Effector memory CD8-positive, alpha-beta T cell (primary cell): Measurements from ENCODE around the gene CCDC170.
"Not testable (repeated sequence)": the region's sequence is repeated elsewhere in the genome, so short reads cannot be mapped to it uniquely, and the experiment has no call there.

Experiments used
- ATAC-seq: fragments of 150-1000 bp; cut with Tn5 transposase; replicated peaks from 2 replicates; pipeline ENCODE4 v1.10.0; 2021; ENCODE audit warnings: mild to moderate bottlenecking, moderate library complexity
- DNase-seq, 3 experiments: peaks; one replicate each; pipeline ENCODE4 v3.0.0; 2021
- H3K27ac Mint-ChIP-seq, 2 donors: one replicate each; pipeline ENCODE4 v1.8.0; 2022; ENCODE audit warnings: mild to moderate bottlenecking in 2 of 2, mixed read lengths in 2 of 2, moderate library complexity in 2 of 2
- H3K27me3 Mint-ChIP-seq, 2 donors: one replicate each; pipeline ENCODE4 v1.8.0; 2022; ENCODE audit warnings: mixed read lengths in 2 of 2
- H3K36me3 Mint-ChIP-seq: one replicate; pipeline ENCODE4 v1.8.0; 2022; ENCODE audit warnings: mild to moderate bottlenecking, moderate library complexity, mixed read lengths; ENCODE audit not compliant: insufficient read depth
- H3K4me1 Mint-ChIP-seq, 2 donors: one replicate each; pipeline ENCODE4 v1.8.0; 2022; ENCODE audit warnings: low read depth in 2 of 2, mixed read lengths in 2 of 2
- H3K4me3 Mint-ChIP-seq, 2 donors: one replicate each; pipeline ENCODE4 v1.8.0; 2022; ENCODE audit warnings: mild to moderate bottlenecking in 2 of 2, mixed read lengths in 2 of 2, moderate library complexity in 2 of 2
- H3K9me3 Mint-ChIP-seq, 2 donors: one replicate each; pipeline ENCODE4 v1.8.0; 2022; ENCODE audit warnings: mixed read lengths in 2 of 2

CCDC170 gene

GRCh38 chr6:151498327-151498726 is 4.5 kb downstream of the CCDC170 start:
- no peak overlapping the region for H3K4me3 Mint-ChIP-seq
- no peak for ATAC-seq

GRCh38 chr6:151499551-151499950 is 5.7 kb downstream of the CCDC170 start:
- Mint-ChIP-seq H3K36me3 (no peaks in the 10 kb centered on the region), H3K9me3 (no peaks in the 10 kb centered on the region), H3K27ac (no peak overlapping the region), H3K27me3 (peaks cover 39 to 55% of the 10 kb centered on the region in 2 donors), H3K4me1 (peaks cover 0 to 2% of the 10 kb centered on the region in 2 donors), H3K4me3 (no peak overlapping the region)
- DNase-seq (no peak), ATAC-seq (no peak)

More at GRCh38 chr6:151498327-151498726, 4.5 kb downstream of the CCDC170 start:
- H3K36me3 Mint-ChIP-seq, result no peaks in the 10 kb centered on the region
- H3K27ac Mint-ChIP-seq, result no peak overlapping the region
- no peaks in the 10 kb centered on the region for H3K9me3 Mint-ChIP-seq
- peaks cover 0 to 6% of the 10 kb centered on the region in 2 donors for H3K4me1 Mint-ChIP-seq
- no peak for DNase-seq
- H3K27me3 Mint-ChIP-seq, result peaks cover 47 to 55% of the 10 kb centered on the region in 2 donors

GRCh38 chr6:151501511-151502136 is 7.8 kb downstream of the CCDC170 start:
- Mint-ChIP-seq H3K27ac (no peak overlapping the region), H3K4me1 (no peaks in the 10 kb centered on the region), H3K4me3 (no peak overlapping the region), H3K9me3 (no peaks in the 10 kb centered on the region), H3K36me3 (no peaks in the 10 kb centered on the region), H3K27me3 (peaks cover 18 to 35% of the 10 kb centered on the region in 2 donors)
- no peak for DNase-seq
- ATAC-seq, result no peak

GRCh38 chr6:151502499-151502898 is 8.7 kb downstream of the CCDC170 start:
- H3K9me3 Mint-ChIP-seq, result no peaks in the 10 kb centered on the region
- peaks cover 12 to 32% of the 10 kb centered on the region in 2 donors for H3K27me3 Mint-ChIP-seq
- ATAC-seq (no peak), DNase-seq (no peak)
- no peaks in the 10 kb centered on the region for H3K36me3 Mint-ChIP-seq
- no peaks in the 10 kb centered on the region for H3K4me1 Mint-ChIP-seq
- H3K27ac Mint-ChIP-seq, result no peak overlapping the region
- no peak overlapping the region for H3K4me3 Mint-ChIP-seq

- Mint-ChIP-seq H3K27me3 (peaks cover 10 to 22% of the 10 kb centered on the region in 2 donors), H3K4me1 (no peaks in the 10 kb centered on the region), H3K4me3 (no peak overlapping the region), H3K27ac (no peak overlapping the region), H3K36me3 (no peaks in the 10 kb centered on the region), H3K9me3 (no peaks in the 10 kb centered on the region)
- no peak for ATAC-seq
- no peak for DNase-seq
Measured at GRCh38 chr6:151506761-151507160, 12.9 kb downstream of the CCDC170 start.

GRCh38 chr6:151509048-151509447 is 15.2 kb downstream of the CCDC170 start:
- Mint-ChIP-seq H3K9me3 (no peaks in the 10 kb centered on the region), H3K4me3 (no peak overlapping the region), H3K4me1 (no peaks in the 10 kb centered on the region), H3K36me3 (no peaks in the 10 kb centered on the region), H3K27me3 (peaks cover 7 to 20% of the 10 kb centered on the region in 2 donors), H3K27ac (no peak overlapping the region)
- ATAC-seq, result no peak
- no peak for DNase-seq

- Mint-ChIP-seq H3K27me3 (peaks cover 14 to 25% of the 10 kb centered on the region in 2 donors), H3K4me1 (no peaks in the 10 kb centered on the region), H3K9me3 (peaks cover 0 to 2% of the 10 kb centered on the region in 2 donors), H3K27ac (no peak overlapping the region), H3K4me3 (no peak overlapping the region), H3K36me3 (no peaks in the 10 kb centered on the region)
- DNase-seq (no peak), ATAC-seq (no peak)
Measured at GRCh38 chr6:151512481-151512880, 18.7 kb downstream of the CCDC170 start.

- Mint-ChIP-seq H3K4me1 (no peaks in the 10 kb centered on the region), H3K27ac (no peak overlapping the region), H3K36me3 (no peaks in the 10 kb centered on the region), H3K4me3 (no peak overlapping the region), H3K9me3 (peaks cover 4 to 11% of the 10 kb centered on the region in 2 donors), H3K27me3 (peaks cover 17 to 25% of the 10 kb centered on the region in 2 donors)
- ATAC-seq, result no peak
- no peak for DNase-seq
Measured at GRCh38 chr6:151514000-151514730, 20.3 kb downstream of the CCDC170 start.

GRCh38 chr6:151518992-151519391 is 25.2 kb downstream of the CCDC170 start:
- not testable (repeated sequence) for DNase-seq, H3K36me3 Mint-ChIP-seq, ATAC-seq, H3K4me3 Mint-ChIP-seq, H3K27ac Mint-ChIP-seq, H3K4me1 Mint-ChIP-seq
- Mint-ChIP-seq H3K27me3 (peaks cover 6 to 13% of the 10 kb centered on the region in 2 donors), H3K9me3 (peaks cover 8 to 11% of the 10 kb centered on the region in 2 donors)

- DNase-seq (no peak), ATAC-seq (no peak)
- no peaks in the 10 kb centered on the region for H3K4me1 Mint-ChIP-seq
- H3K4me3 Mint-ChIP-seq, result no peak overlapping the region
- peaks cover 12 to 26% of the 10 kb centered on the region in 2 donors for H3K27me3 Mint-ChIP-seq
- no peak overlapping the region for H3K27ac Mint-ChIP-seq
- peaks cover 6 to 10% of the 10 kb centered on the region in 2 donors for H3K9me3 Mint-ChIP-seq
- no peaks in the 10 kb centered on the region for H3K36me3 Mint-ChIP-seq
Measured at GRCh38 chr6:151523034-151523433, 29.2 kb downstream of the CCDC170 start.

- H3K36me3 Mint-ChIP-seq, result no peaks in the 10 kb centered on the region
- ATAC-seq (no peak), DNase-seq (no peak)
- peaks cover 16 to 25% of the 10 kb centered on the region in 2 donors for H3K27me3 Mint-ChIP-seq
- H3K27ac Mint-ChIP-seq, result no peak overlapping the region
- H3K4me3 Mint-ChIP-seq, result no peak overlapping the region
- no peaks in the 10 kb centered on the region for H3K4me1 Mint-ChIP-seq
- peaks cover 0 to 4% of the 10 kb centered on the region in 2 donors for H3K9me3 Mint-ChIP-seq
Measured at GRCh38 chr6:151524059-151524458, 30.2 kb downstream of the CCDC170 start.

GRCh38 chr6:151534576-151534975 is 40.8 kb downstream of the CCDC170 start:
- H3K4me1 Mint-ChIP-seq, result no peaks in the 10 kb centered on the region
- H3K27ac Mint-ChIP-seq, result no peak overlapping the region
- DNase-seq, result no peak
- ATAC-seq, result no peak
- no peak overlapping the region for H3K4me3 Mint-ChIP-seq
- peaks cover 5% of the 10 kb centered on the region in 2 donors for H3K9me3 Mint-ChIP-seq
- peaks cover under 1% of the 10 kb centered on the region for H3K36me3 Mint-ChIP-seq
- peaks cover 13 to 16% of the 10 kb centered on the region in 2 donors for H3K27me3 Mint-ChIP-seq

GRCh38 chr6:151535476-151536187 is 41.8 kb downstream of the CCDC170 start:
- H3K4me3 Mint-ChIP-seq, result no peak overlapping the region
- no peaks in the 10 kb centered on the region for H3K4me1 Mint-ChIP-seq
- peaks cover 6 to 11% of the 10 kb centered on the region in 2 donors for H3K9me3 Mint-ChIP-seq
- H3K27ac Mint-ChIP-seq, result no peak overlapping the region
- H3K27me3 Mint-ChIP-seq, result peaks cover 10 to 16% of the 10 kb centered on the region in 2 donors
- ATAC-seq, result no peak
- DNase-seq, result no peak
- no peaks in the 10 kb centered on the region for H3K36me3 Mint-ChIP-seq
